Measurements from ENCODE around the gene MNT.
A peak's percentile ranks its signal among the peaks of the same experiment; 100 is the strongest.
"Not testable (repeated sequence)": the region's sequence is repeated elsewhere in the genome, so short reads cannot be mapped to it uniquely, and the experiment has no call there.

The MNT gene

GRCh38 chr17:2440930-2441329 is 40.1 kb upstream of the MNT start:
- no peak for DNase-seq (ENCODE audit: low read depth, low spot score)
- no peaks in the 10 kb centered on the region for H3K27me3 ChIP-seq (ENCODE audit: insufficient read depth, insufficient read length)
- TF ChIP-seq SUZ12 (IDR thresholded peaks at IDR 0.05; ENCODE audit: extremely low read depth, insufficient read depth, insufficient read length) = no peak
- TF ChIP-seq YY1 (IDR thresholded peaks at IDR 0.05; ENCODE audit: insufficient read depth, insufficient read length) = no peak
- no peak for TF ChIP-seq ZNF274 (IDR thresholded peaks at IDR 0.05; ENCODE audit: low read depth, low read length)
- H3K4me3 ChIP-seq (ENCODE audit: insufficient read length, low read depth) = no peak overlapping the region
- peaks cover 41% of the 10 kb centered on the region for H3K36me3 ChIP-seq (ENCODE audit: insufficient read depth, insufficient read length, low read length)
- H3K9me3 ChIP-seq (ENCODE audit: insufficient read depth, low read length) = 0 out of 2 replicates have a peak, but pooled peaks cover 1% of the 10 kb centered on the region
- H3K9ac ChIP-seq (ENCODE audit: insufficient read length, low read depth) = no peak overlapping the region
- peaks cover 4% of the 10 kb centered on the region for H3K4me1 ChIP-seq (ENCODE audit: insufficient read depth, insufficient read length)

GRCh38 chr17:2439997-2440396 is 39.1 kb upstream of the MNT start:
- not testable (repeated sequence) for H3K4me1 ChIP-seq (ENCODE audit: insufficient read depth, insufficient read length); DNase-seq (ENCODE audit: low read depth, low spot score); H3K27me3 ChIP-seq (ENCODE audit: insufficient read depth, insufficient read length); H3K9ac ChIP-seq (ENCODE audit: insufficient read length, low read depth); H3K9me3 ChIP-seq (ENCODE audit: insufficient read depth, low read length); H3K4me3 ChIP-seq (ENCODE audit: insufficient read length, low read depth)
- peaks cover 44% of the 10 kb centered on the region for H3K36me3 ChIP-seq (ENCODE audit: insufficient read depth, insufficient read length, low read length)

GRCh38 chr17:2438823-2439222 is 38.0 kb upstream of the MNT start:
- Histone ChIP-seq H3K9me3 (ENCODE audit: insufficient read depth, low read length) (no peaks in the 10 kb centered on the region), H3K9ac (ENCODE audit: insufficient read length, low read depth) (no peak overlapping the region), H3K4me1 (ENCODE audit: insufficient read depth, insufficient read length) (peaks cover 5% of the 10 kb centered on the region), H3K4me3 (ENCODE audit: insufficient read length, low read depth) (no peak overlapping the region), H3K36me3 (ENCODE audit: insufficient read depth, insufficient read length, low read length) (peaks cover 47% of the 10 kb centered on the region), H3K27me3 (ENCODE audit: insufficient read depth, insufficient read length) (no peaks in the 10 kb centered on the region)
- DNase-seq (ENCODE audit: low read depth, low spot score) = no peak
- TF ChIP-seq SUZ12 (IDR thresholded peaks at IDR 0.05; ENCODE audit: extremely low read depth, insufficient read depth, insufficient read length) (no peak), YY1 (IDR thresholded peaks at IDR 0.05; ENCODE audit: insufficient read depth, insufficient read length) (no peak), ZNF274 (IDR thresholded peaks at IDR 0.05; ENCODE audit: low read depth, low read length) (no peak)

GRCh38 chr17:2436316-2436905 is 35.6 kb upstream of the MNT start:
- no peaks in the 10 kb centered on the region for H3K27me3 ChIP-seq (ENCODE audit: insufficient read depth, insufficient read length)
- no peak overlapping the region for H3K9ac ChIP-seq (ENCODE audit: insufficient read length, low read depth)
- peaks cover 8% of the 10 kb centered on the region for H3K4me1 ChIP-seq (ENCODE audit: insufficient read depth, insufficient read length)
- H3K36me3 ChIP-seq (ENCODE audit: insufficient read depth, insufficient read length, low read length) = peaks cover 67% of the 10 kb centered on the region
- H3K4me3 ChIP-seq (ENCODE audit: insufficient read length, low read depth) = no peak overlapping the region
- TF ChIP-seq YY1 (IDR thresholded peaks at IDR 0.05; ENCODE audit: insufficient read depth, insufficient read length) (no peak), ZNF274 (IDR thresholded peaks at IDR 0.05; ENCODE audit: low read depth, low read length) (no peak), SUZ12 (IDR thresholded peaks at IDR 0.05; ENCODE audit: extremely low read depth, insufficient read depth, insufficient read length) (no peak)
- DNase-seq (ENCODE audit: low read depth, low spot score) = no peak
- no peaks in the 10 kb centered on the region for H3K9me3 ChIP-seq (ENCODE audit: insufficient read depth, low read length)

- TF ChIP-seq YY1 (IDR thresholded peaks at IDR 0.05; ENCODE audit: insufficient read depth, insufficient read length) (no peak), SUZ12 (IDR thresholded peaks at IDR 0.05; ENCODE audit: extremely low read depth, insufficient read depth, insufficient read length) (no peak), ZNF274 (IDR thresholded peaks at IDR 0.05; ENCODE audit: low read depth, low read length) (no peak)
- Histone ChIP-seq H3K27me3 (ENCODE audit: insufficient read depth, insufficient read length) (no peaks in the 10 kb centered on the region), H3K36me3 (ENCODE audit: insufficient read depth, insufficient read length, low read length) (peaks cover 65% of the 10 kb centered on the region), H3K4me3 (ENCODE audit: insufficient read length, low read depth) (no peak overlapping the region), H3K9me3 (ENCODE audit: insufficient read depth, low read length) (no peaks in the 10 kb centered on the region), H3K9ac (ENCODE audit: insufficient read length, low read depth) (no peak overlapping the region), H3K4me1 (ENCODE audit: insufficient read depth, insufficient read length) (peaks cover 8% of the 10 kb centered on the region)
- no peak for DNase-seq (ENCODE audit: low read depth, low spot score)
These were observed 35.0 kb upstream of the MNT start for GRCh38 chr17:2435862-2436261.

- no peak overlapping the region for H3K9ac ChIP-seq (ENCODE audit: insufficient read length, low read depth)
- no peaks in the 10 kb centered on the region for H3K27me3 ChIP-seq (ENCODE audit: insufficient read depth, insufficient read length)
- H3K4me3 ChIP-seq (ENCODE audit: insufficient read length, low read depth) = no peak overlapping the region
- H3K4me1 ChIP-seq (ENCODE audit: insufficient read depth, insufficient read length) = peaks cover 8% of the 10 kb centered on the region
- H3K9me3 ChIP-seq (ENCODE audit: insufficient read depth, low read length) = no peaks in the 10 kb centered on the region
- TF ChIP-seq YY1 (IDR thresholded peaks at IDR 0.05; ENCODE audit: insufficient read depth, insufficient read length) (no peak), SUZ12 (IDR thresholded peaks at IDR 0.05; ENCODE audit: extremely low read depth, insufficient read depth, insufficient read length) (no peak), ZNF274 (IDR thresholded peaks at IDR 0.05; ENCODE audit: low read depth, low read length) (no peak)
- DNase-seq (ENCODE audit: low read depth, low spot score) = peak; percentile 64
- peaks cover 59% of the 10 kb centered on the region for H3K36me3 ChIP-seq (ENCODE audit: insufficient read depth, insufficient read length, low read length)
These were observed 34.4 kb upstream of the MNT start for GRCh38 chr17:2435181-2435741.

GRCh38 chr17:2433696-2434095 is 32.8 kb upstream of the MNT start:
- Histone ChIP-seq H3K9ac (ENCODE audit: insufficient read length, low read depth) (no peak overlapping the region), H3K27me3 (ENCODE audit: insufficient read depth, insufficient read length) (no peaks in the 10 kb centered on the region), H3K4me1 (ENCODE audit: insufficient read depth, insufficient read length) (peaks cover 8% of the 10 kb centered on the region), H3K9me3 (ENCODE audit: insufficient read depth, low read length) (no peaks in the 10 kb centered on the region), H3K4me3 (ENCODE audit: insufficient read length, low read depth) (no peak overlapping the region), H3K36me3 (ENCODE audit: insufficient read depth, insufficient read length, low read length) (peaks cover 51% of the 10 kb centered on the region)
- TF ChIP-seq ZNF274 (IDR thresholded peaks at IDR 0.05; ENCODE audit: low read depth, low read length) (no peak), YY1 (IDR thresholded peaks at IDR 0.05; ENCODE audit: insufficient read depth, insufficient read length) (no peak), SUZ12 (IDR thresholded peaks at IDR 0.05; ENCODE audit: extremely low read depth, insufficient read depth, insufficient read length) (no peak)
- DNase-seq (ENCODE audit: low read depth, low spot score) = no peak

All from NT2/D1 (cell line).